GM12878 (cell line): ENCODE measurements around the gene IZUMO1R. TPM values are rescaled to one million over a fixed set of nuclear protein-coding genes. Genes with fewer than 3 reads are reported as not detected.

Source experiments
- ATAC-seq: fragments of 200-7000 bp; cut with Tn5 transposase; 3 replicates; pipeline ENCODE4 v1.9.1; 2020; ENCODE audit warnings: mild to moderate bottlenecking, moderate library complexity
- BruUV-seq: library from RNA; stranded (reverse); fragments of 400-500 nt; replicated peaks from 2 replicates; lab custom pipeline; 2021; lab: Mats Ljungman, UMichigan
- CTCF ChIA-PET: fragments of 300-600 bp; sonication (Branson Sonifier 250); formaldehyde crosslinking; extraction: SDS; loops from one replicate; lab custom pipeline; 2021; ENCODE audit warnings: inconsistent platforms; lab: Yijun Ruan, JAX
- POLR2A ChIA-PET: fragments of 350-600 bp; formaldehyde crosslinking; extraction: SDS; loops from one replicate; lab custom pipeline; 2021; ENCODE audit warnings: inconsistent platforms; lab: Charles Lee
- RAD21 ChIA-PET: fragments of 300-600 bp; sonication (Branson Sonifier 250); formaldehyde crosslinking; loops from one replicate; lab custom pipeline; 2023; ENCODE audit warnings: antibody characterized with exemption; ENCODE audit not compliant: unreplicated experiment; lab: Charles Lee
- SMC1A ChIA-PET: fragments of 300-600 bp; sonication (Branson Sonifier 250); formaldehyde crosslinking; loops from one replicate; lab custom pipeline; 2023; ENCODE audit not compliant: unreplicated experiment, uncharacterized antibody; lab: Charles Lee
- DNase-seq: peaks from one replicate; pipeline ENCODE4 v3.0.0-alpha.2; 2011; ENCODE audit warnings: low read depth, low spot score
- FAIRE-seq: peaks from 3 replicates; lab custom pipeline; 2011; peaks lifted over from hg19 to GRCh38; lab: Jason Lieb, UNC
- H2AFZ ChIP-seq: 2 replicates; pipeline ENCODE4 v1.6.0; 2011; ENCODE audit warnings: low read depth, low read length, control low read depth; ENCODE audit not compliant: control insufficient read depth
- H3K27ac ChIP-seq: 2 replicates; pipeline ENCODE4 v1.5.1; 2011; ENCODE audit warnings: control low read depth; ENCODE audit not compliant: control insufficient read depth, insufficient read depth
- H3K27me3 ChIP-seq, 2 experiments: replicated peaks in 1 of 2; 2 replicates each; pipeline versions ENCODE4 v1.6.0 to v1.6.1; 2011; ENCODE audit warnings: low read length in 1 of 2; ENCODE audit not compliant: control insufficient read depth in 2 of 2, insufficient read depth in 2 of 2
- H3K36me3 ChIP-seq, 2 experiments: 2 replicates each; pipeline ENCODE4 v1.5.1; 2011; ENCODE audit warnings: low read length in 1 of 2; ENCODE audit not compliant: control insufficient read depth in 2 of 2, insufficient read depth in 2 of 2
- H3K4me1 ChIP-seq: 2 replicates; pipeline ENCODE4 v1.6.1; 2011; ENCODE audit warnings: mild to moderate bottlenecking, low read length, moderate library complexity, mixed read lengths; ENCODE audit not compliant: control insufficient read depth, insufficient read depth
- H3K4me2 ChIP-seq: 2 replicates; pipeline ENCODE4 v1.6.0; 2011; ENCODE audit warnings: control low read depth; ENCODE audit not compliant: control insufficient read depth, insufficient read depth
- H3K4me3 ChIP-seq: fragments of 200-600 bp; sonication (generic); 2 replicates; pipeline ENCODE4 v1.5.1; 2016
- H3K79me2 ChIP-seq: 2 replicates; pipeline ENCODE4 v1.6.0; 2011; ENCODE audit warnings: low read length; ENCODE audit not compliant: control insufficient read depth, insufficient read depth
- H3K9ac ChIP-seq: 2 replicates; pipeline ENCODE4 v1.8.0; 2011; ENCODE audit warnings: low read length, control low read depth, mixed read lengths; ENCODE audit not compliant: control insufficient read depth, insufficient read depth
- H3K9me3 ChIP-seq: replicated peaks from 3 replicates; pipeline ENCODE4 v1.5.1; 2011; ENCODE audit warnings: mild to moderate bottlenecking, low read length; ENCODE audit not compliant: control insufficient read depth, insufficient read depth
- H4K20me1 ChIP-seq: 2 replicates; pipeline ENCODE4 v1.6.0; 2011; ENCODE audit not compliant: control insufficient read depth, insufficient read depth
- BACH1 ChIP-seq: fragments of 450-650 bp; IDR thresholded peaks from 2 replicates; pipeline ENCODE4 v1.6.1; 2017; ENCODE audit warnings: mild to moderate bottlenecking, borderline replicate concordance
- BCL11A ChIP-seq: IDR thresholded peaks from 2 replicates; pipeline ENCODE4 v1.6.1; 2011; ENCODE audit warnings: low read depth, low read length
- CBX5 ChIP-seq: sonication (generic); IDR thresholded peaks from 2 replicates; pipeline ENCODE4 v1.6.1; 2016; ENCODE audit warnings: low read depth, moderate library complexity, mild to moderate bottlenecking, inconsistent platforms
- CREB1 ChIP-seq: IDR thresholded peaks from 2 replicates; pipeline ENCODE4 v1.6.1; 2012; ENCODE audit warnings: low read depth, mild to moderate bottlenecking, inconsistent platforms
- GABPA ChIP-seq: IDR thresholded peaks from 2 replicates; pipeline ENCODE4 v1.6.1; 2014; ENCODE audit warnings: antibody characterized with exemption, low read depth, mild to moderate bottlenecking, inconsistent platforms
- KAT2A ChIP-seq: conservative IDR thresholded peaks from 2 replicates; pipeline ENCODE4 v1.6.1; 2011; ENCODE audit warnings: low read depth, low read length; ENCODE audit not compliant: control insufficient read depth
- NFYA ChIP-seq: IDR thresholded peaks from 2 replicates; pipeline ENCODE4 v1.6.1; 2011; ENCODE audit warnings: low read depth, mild to moderate bottlenecking, low read length, improper control_type of control experiment, borderline replicate concordance
- POLR2A ChIP-seq: IDR thresholded peaks from 2 replicates; pipeline ENCODE4 v1.6.1; 2011; ENCODE audit warnings: low read depth, mild to moderate bottlenecking, low read length
- RAD21 ChIP-seq: IDR thresholded peaks from 2 replicates; pipeline ENCODE4 v1.6.1; 2011; ENCODE audit warnings: mild to moderate bottlenecking, low read depth, low read length, moderate library complexity; ENCODE audit not compliant: insufficient read depth
- SIX5 ChIP-seq: IDR thresholded peaks from 2 replicates; pipeline ENCODE4 v1.6.1; 2011; ENCODE audit warnings: mild to moderate bottlenecking, low read depth, low read length, moderate library complexity; ENCODE audit not compliant: severe bottlenecking
- SMAD1 ChIP-seq: fragments of 450-650 bp; IDR thresholded peaks from 2 replicates; pipeline ENCODE4 v1.6.1; 2018; ENCODE audit warnings: mild to moderate bottlenecking, low read depth; ENCODE audit not compliant: partially characterized antibody
- SP1 ChIP-seq: IDR thresholded peaks from one replicate; pipeline ENCODE4 v1.6.1; 2011; ENCODE audit warnings: low read depth, low read length
- SREBF1 ChIP-seq: IDR thresholded peaks from 2 replicates; pipeline ENCODE4 v1.6.1; 2012; ENCODE audit warnings: mild to moderate bottlenecking, low read length
- SUPT20H ChIP-seq: IDR thresholded peaks from 2 replicates; pipeline ENCODE4 v1.6.1; 2011; ENCODE audit warnings: low read depth, mild to moderate bottlenecking, low read length, moderate library complexity, borderline replicate concordance; ENCODE audit not compliant: control insufficient read depth
- YBX1 ChIP-seq: fragments of 450-650 bp; IDR thresholded peaks from 2 replicates; pipeline ENCODE4 v1.6.1; 2016; ENCODE audit warnings: antibody characterized with exemption
- ZNF207 ChIP-seq: fragments of 450-650 bp; IDR thresholded peaks from 2 replicates; pipeline ENCODE4 v1.6.1; 2014; ENCODE audit warnings: antibody characterized with exemption, mild to moderate bottlenecking, borderline replicate concordance
- ZNF274 ChIP-seq: IDR thresholded peaks from one replicate; pipeline ENCODE4 v1.8.0; 2011; ENCODE audit not compliant: insufficient read length, insufficient read depth
- ZNF622 ChIP-seq: fragments of 450-650 bp; IDR thresholded peaks from 2 replicates; pipeline ENCODE4 v1.6.1; 2017; ENCODE audit warnings: mild to moderate bottlenecking, inconsistent platforms
- ZSCAN29 ChIP-seq: fragments of 450-650 bp; IDR thresholded peaks from 2 replicates; pipeline ENCODE4 v1.6.1; 2017; ENCODE audit warnings: mild to moderate bottlenecking, moderate library complexity
- WGBS: methylation state at CpG from one replicate; pipeline ENCODE4 v1.1.6; 2016; ENCODE audit warnings: low lambda C conversion rate; ENCODE audit not compliant: insufficient replicate concordance, insufficient coverage; ENCODE audit errors: missing lambda C conversion rate; 5-methylcytosine and 5-hydroxymethylcytosine counted together
- in situ Hi-C: fragments of 300-500 bp; cut with MboI; formaldehyde crosslinking; loops from 9 replicates; pipeline ENCODE4 v1.14.3; 2018; ENCODE audit warnings: mixed read lengths
- intact Hi-C: fragments of 100-400 bp; cut with micrococcal nuclease; formaldehyde crosslinking; loops from one replicate; pipeline ENCODE4 v1.14.2; 2022; ENCODE audit not compliant: unreplicated experiment
- polyA plus RNA-seq, 11 experiments: library from polyadenylated mRNA; depleted of rRNA in 4 of 11; unstranded in 6 of 11; stranded (reverse) in 5 of 11; fragments of >200 nt; fragmentation: Nextera tagmentation in 4 of 11; fragmentation: Illumina TruSeq in 1 of 11; extraction: Ambion mirVana in 4 of 11; extraction: Trizol in 1 of 11; gene quantifications; 1 replicate in 1 of 11; 2 replicates in 10 of 11; pipeline versions ENCODE4 v1.2.1 to v1.2.3, GENCODE V29; 2011 to 2016; ENCODE audit warnings: inconsistent platforms in 2 of 11, missing spikeins in 2 of 11, low read depth in 1 of 11
- total RNA-seq, 4 experiments: library from RNA; depleted of rRNA in 3 of 4; stranded (reverse); fragments of >200 nt in 3 of 4; fragmentation: Illumina TruSeq in 1 of 4; extraction: Trizol in 1 of 4; gene quantifications; 2 replicates each; pipeline versions ENCODE4 v1.2.1 to v1.2.3, GENCODE V29; 2013 to 2021
- TF ChIP-seq, protein P1 (sequence below): IDR thresholded peaks from 2 replicates; pipeline ENCODE4 v1.6.1; 2012; ENCODE audit warnings: improper control_type of control experiment, low read depth, low read length; ENCODE audit not compliant: insufficient replicate concordance

The IZUMO1R gene
- total and polyA plus RNA-seq, 10 of the 15 experiments (the other 5 are each of a cell fraction or from before 2014, with no cell fraction given), result not detected

DNA sequence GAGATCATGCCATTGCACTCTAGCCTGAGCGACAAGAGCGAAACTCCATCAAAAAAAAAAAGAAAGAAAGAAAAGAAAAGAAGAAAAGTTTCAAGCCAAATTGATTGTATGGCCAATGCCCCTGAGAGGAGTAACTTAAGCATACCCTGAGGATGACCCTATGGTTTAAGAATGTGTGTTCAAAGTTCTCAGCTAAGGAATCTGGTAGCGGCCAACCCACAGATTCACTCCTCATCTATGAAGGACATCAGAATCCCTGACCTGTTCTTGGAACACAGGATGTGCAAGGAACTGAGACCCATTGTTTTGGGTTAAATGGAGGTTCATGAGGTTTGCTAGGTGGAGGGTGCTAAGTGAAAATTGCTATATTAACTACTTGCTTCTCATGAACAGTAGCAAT lies 18.1 kb downstream of the IZUMO1R start:
- ChIA-PET SMC1A (no interaction called here), CTCF (no interaction called here), POLR2A (no interaction called here), RAD21 (no interaction called here)
- no peaks in the 10 kb centered on the region for H3K36me3 ChIP-seq
- H3K4me2 ChIP-seq, result no peak overlapping the region
- H2AFZ ChIP-seq, result no peak overlapping the region
- no peak overlapping the region for H3K9ac ChIP-seq
- no peaks in the 10 kb centered on the region for H3K9me3 ChIP-seq
- 78% methylated on average over 1 of the region's 3 CpGs for WGBS
- no peak overlapping the region for H3K27ac ChIP-seq
- ATAC-seq (no peak), FAIRE-seq (no peak), DNase-seq (no peak)
- no peak overlapping the region for H3K4me3 ChIP-seq
- no peaks in the 10 kb centered on the region for H3K4me1 ChIP-seq
- no peaks in the 10 kb centered on the region for H3K79me2 ChIP-seq
- no peaks in the 10 kb centered on the region for H4K20me1 ChIP-seq
- BruUV-seq, result no TSS peak
- intact Hi-C loops, result no loop called here
- no peaks in the 10 kb centered on the region for H3K27me3 ChIP-seq
- TF ChIP-seq SMAD1 (no peak), SP1 (no peak), CBX5 (no peak), ZNF622 (no peak), GABPA (no peak), BCL11A (no peak), RAD21 (no peak), ZNF274 (no peak), SREBF1 (no peak), ZSCAN29 (no peak), YBX1 (no peak), KAT2A (no peak), POLR2A (no peak), SIX5 (no peak), NFYA (no peak), CREB1 (no peak), ZNF207 (no peak), BACH1 (no peak), SUPT20H (no peak)
- TF ChIP-seq, protein P1, sequence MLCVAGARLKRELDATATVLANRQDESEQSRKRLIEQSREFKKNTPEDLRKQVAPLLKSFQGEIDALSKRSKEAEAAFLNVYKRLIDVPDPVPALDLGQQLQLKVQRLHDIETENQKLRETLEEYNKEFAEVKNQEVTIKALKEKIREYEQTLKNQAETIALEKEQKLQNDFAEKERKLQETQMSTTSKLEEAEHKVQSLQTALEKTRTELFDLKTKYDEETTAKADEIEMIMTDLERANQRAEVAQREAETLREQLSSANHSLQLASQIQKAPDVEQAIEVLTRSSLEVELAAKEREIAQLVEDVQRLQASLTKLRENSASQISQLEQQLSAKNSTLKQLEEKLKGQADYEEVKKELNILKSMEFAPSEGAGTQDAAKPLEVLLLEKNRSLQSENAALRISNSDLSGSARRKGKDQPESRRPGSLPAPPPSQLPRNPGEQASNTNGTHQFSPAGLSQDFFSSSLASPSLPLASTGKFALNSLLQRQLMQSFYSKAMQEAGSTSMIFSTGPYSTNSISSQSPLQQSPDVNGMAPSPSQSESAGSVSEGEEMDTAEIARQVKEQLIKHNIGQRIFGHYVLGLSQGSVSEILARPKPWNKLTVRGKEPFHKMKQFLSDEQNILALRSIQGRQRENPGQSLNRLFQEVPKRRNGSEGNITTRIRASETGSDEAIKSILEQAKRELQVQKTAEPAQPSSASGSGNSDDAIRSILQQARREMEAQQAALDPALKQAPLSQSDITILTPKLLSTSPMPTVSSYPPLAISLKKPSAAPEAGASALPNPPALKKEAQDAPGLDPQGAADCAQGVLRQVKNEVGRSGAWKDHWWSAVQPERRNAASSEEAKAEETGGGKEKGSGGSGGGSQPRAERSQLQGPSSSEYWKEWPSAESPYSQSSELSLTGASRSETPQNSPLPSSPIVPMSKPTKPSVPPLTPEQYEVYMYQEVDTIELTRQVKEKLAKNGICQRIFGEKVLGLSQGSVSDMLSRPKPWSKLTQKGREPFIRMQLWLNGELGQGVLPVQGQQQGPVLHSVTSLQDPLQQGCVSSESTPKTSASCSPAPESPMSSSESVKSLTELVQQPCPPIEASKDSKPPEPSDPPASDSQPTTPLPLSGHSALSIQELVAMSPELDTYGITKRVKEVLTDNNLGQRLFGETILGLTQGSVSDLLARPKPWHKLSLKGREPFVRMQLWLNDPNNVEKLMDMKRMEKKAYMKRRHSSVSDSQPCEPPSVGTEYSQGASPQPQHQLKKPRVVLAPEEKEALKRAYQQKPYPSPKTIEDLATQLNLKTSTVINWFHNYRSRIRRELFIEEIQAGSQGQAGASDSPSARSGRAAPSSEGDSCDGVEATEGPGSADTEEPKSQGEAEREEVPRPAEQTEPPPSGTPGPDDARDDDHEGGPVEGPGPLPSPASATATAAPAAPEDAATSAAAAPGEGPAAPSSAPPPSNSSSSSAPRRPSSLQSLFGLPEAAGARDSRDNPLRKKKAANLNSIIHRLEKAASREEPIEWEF, result no peak
- in situ Hi-C loops, result loop anchor here (10.0 kb wide), 1 partner anchor 282 kb away; no protein-coding TSS in a partner anchor
